Peyer's patch (tissue), 4 donors: Measurements from ENCODE around the gene SEC24D. TPM values are rescaled to one million over a fixed set of nuclear protein-coding genes. Genes with fewer than 3 reads are reported as not detected.

Source experiments
- DNase-seq, 3 donors: peaks; one replicate each; pipeline ENCODE4 v3.0.0-alpha.2; 2017 to 2019
- H3K27ac ChIP-seq, 4 donors: fragments of 200-600 bp; sonication (generic); one replicate each; pipeline ENCODE4 v1.5.1; 2016 to 2019
- H3K27me3 ChIP-seq, 2 donors: fragments of 200-600 bp; sonication (generic); one replicate each; pipeline ENCODE4 v1.5.1; 2019
- H3K36me3 ChIP-seq, 3 donors: fragments of 200-600 bp; sonication (generic); one replicate each; pipeline ENCODE4 v1.5.1; 2016 to 2019
- H3K4me1 ChIP-seq, 4 donors: fragments of 200-600 bp; sonication (generic); one replicate each; pipeline ENCODE4 v1.5.1; 2016 to 2019
- H3K4me3 ChIP-seq, 4 donors: fragments of 200-600 bp; sonication (generic); 1 replicate in 3 of 4; 2 replicates in 1 of 4; pipeline ENCODE4 v1.5.1; 2016 to 2019; ENCODE audit warnings: mild to moderate bottlenecking in 1 of 4
- H3K9me3 ChIP-seq, 4 donors: fragments of 200-600 bp; sonication (generic); one replicate each; pipeline ENCODE4 v1.5.1; 2016 to 2019; ENCODE audit warnings: mild to moderate bottlenecking in 1 of 4
- CTCF ChIP-seq, 6 experiments: fragments of 450-650 bp in 4 of 6; fragments of 200-600 bp in 2 of 6; sonication (generic) in 1 of 6; IDR thresholded peaks; one replicate each; pipeline ENCODE4 v1.5.1; 2017 to 2019; ENCODE audit warnings: antibody characterized with exemption in 6 of 6, mild to moderate bottlenecking in 3 of 6, moderate library complexity in 1 of 6
- POLR2A ChIP-seq, 2 donors: fragments of 450-650 bp; IDR thresholded peaks; one replicate each; pipeline ENCODE4 v1.5.1; 2017; ENCODE audit warnings: antibody characterized with exemption in 2 of 2, mild to moderate bottlenecking in 2 of 2, moderate library complexity in 2 of 2
- total RNA-seq, 4 donors: library from RNA; depleted of rRNA; stranded (reverse); fragments of >200 nt; gene quantifications; one replicate each; pipeline ENCODE4 v1.1.0, GENCODE V29; 2016

Gene SEC24D
- total RNA-seq, 4 donors from 2014 or later: 52.8 to 117 (median 76.0) TPM

- Histone ChIP-seq H3K4me3 (no peak overlapping the region), H3K27me3 (no peaks in the 10 kb centered on the region), H3K36me3 (no peaks in the 10 kb centered on the region), H3K4me1 (no peaks in the 10 kb centered on the region), H3K9me3 (no peaks in the 10 kb centered on the region), H3K27ac (no peak overlapping the region)
- TF ChIP-seq CTCF (IDR thresholded peaks at IDR 0.05): no peak
- no peak for DNase-seq
Observed at GRCh38 chr4:118774989-118775388, 60.9 kb downstream of the SEC24D start.

GRCh38 chr4:118774321-118774720 lies 61.6 kb downstream of the SEC24D start:
- Histone ChIP-seq H3K27me3 (no peaks in the 10 kb centered on the region), H3K9me3 (no peaks in the 10 kb centered on the region), H3K27ac (no peak overlapping the region), H3K4me3 (no peak overlapping the region), H3K4me1 (no peaks in the 10 kb centered on the region), H3K36me3 (no peaks in the 10 kb centered on the region)
- DNase-seq: no peak
- TF ChIP-seq CTCF (IDR thresholded peaks at IDR 0.05) (no peak), POLR2A (IDR thresholded peaks at IDR 0.05) (no peak)

- H3K4me3 ChIP-seq: no peak overlapping the region
- H3K9me3 ChIP-seq: no peaks in the 10 kb centered on the region
- no peaks in the 10 kb centered on the region for H3K36me3 ChIP-seq
- TF ChIP-seq CTCF (IDR thresholded peaks at IDR 0.05) (no peak), POLR2A (IDR thresholded peaks at IDR 0.05) (no peak)
- no peaks in the 10 kb centered on the region for H3K27me3 ChIP-seq
- DNase-seq: no peak
- H3K27ac ChIP-seq: peak overlapping the region in 2 of 4 donors; percentile 16 to 18
- no peaks in the 10 kb centered on the region for H3K4me1 ChIP-seq
Observed at GRCh38 chr4:118773429-118773792, 62.5 kb downstream of the SEC24D start.

GRCh38 chr4:118772767-118773428 lies 63.0 kb downstream of the SEC24D start:
- DNase-seq: no peak
- Histone ChIP-seq H3K4me3 (no peak overlapping the region), H3K27me3 (no peaks in the 10 kb centered on the region), H3K27ac (peak overlapping the region in 2 of 4 donors; percentile 16 to 18), H3K4me1 (no peaks in the 10 kb centered on the region), H3K9me3 (no peaks in the 10 kb centered on the region), H3K36me3 (peaks cover 0 to 3% (median 0%) of the 10 kb centered on the region in 3 donors)
- no peak for TF ChIP-seq POLR2A (IDR thresholded peaks at IDR 0.05)
- no peak for TF ChIP-seq CTCF (IDR thresholded peaks at IDR 0.05)

GRCh38 chr4:118772081-118772766 lies 63.7 kb downstream of the SEC24D start:
- Histone ChIP-seq H3K9me3 (no peaks in the 10 kb centered on the region), H3K4me1 (no peaks in the 10 kb centered on the region), H3K4me3 (no peak overlapping the region), H3K27me3 (no peaks in the 10 kb centered on the region), H3K27ac (peak overlapping the region in 2 of 4 donors; percentile 15 to 39), H3K36me3 (peaks cover 0 to 10% (median 0%) of the 10 kb centered on the region in 3 donors)
- DNase-seq: no peak
- TF ChIP-seq CTCF (IDR thresholded peaks at IDR 0.05) (peak in 5 of 6 experiments; percentile 52 to 83 (median 73)), POLR2A (IDR thresholded peaks at IDR 0.05) (no peak)
